ENCODE measurements around the gene AGMO.

Gene AGMO

DNA sequence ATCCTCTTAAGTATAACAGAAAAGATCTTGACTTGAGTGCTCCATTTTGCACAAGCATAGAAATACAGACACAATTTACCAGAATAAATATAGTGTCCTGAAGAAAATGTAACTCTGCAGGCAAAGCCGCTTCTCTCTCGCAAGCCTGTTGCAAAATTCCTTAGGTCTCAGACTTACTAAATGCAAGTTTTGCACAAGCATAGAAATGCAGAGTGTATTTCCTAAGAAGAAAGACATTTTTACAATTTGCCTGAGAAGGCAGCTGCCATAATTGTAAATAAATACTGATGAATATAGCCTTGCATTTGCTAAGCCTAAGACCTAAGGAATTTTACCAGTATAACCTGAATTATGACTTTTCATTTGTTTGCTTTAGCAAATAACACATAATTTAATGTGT is 67.1 kb downstream of the AGMO start:
- no peak for DNase-seq

DNA sequence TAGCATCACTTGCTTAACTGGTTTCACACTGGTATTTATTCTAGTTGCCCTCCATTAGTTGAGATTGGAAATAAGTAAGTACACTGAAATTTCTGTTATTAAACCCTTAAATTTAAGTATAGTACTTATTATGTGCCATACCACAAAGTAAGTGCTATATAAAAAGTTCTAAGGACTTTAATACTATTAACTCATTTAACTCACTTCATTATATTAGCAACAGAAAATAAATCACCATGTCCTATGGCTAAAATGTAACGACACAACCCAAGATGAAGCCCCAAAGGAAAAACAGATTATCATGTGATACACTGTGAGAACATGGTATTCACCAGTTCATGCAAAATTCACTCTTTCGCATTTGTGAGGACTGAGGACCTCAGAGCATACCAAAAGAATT is 70.5 kb downstream of the AGMO start:
- DNase-seq = no peak

DNA sequence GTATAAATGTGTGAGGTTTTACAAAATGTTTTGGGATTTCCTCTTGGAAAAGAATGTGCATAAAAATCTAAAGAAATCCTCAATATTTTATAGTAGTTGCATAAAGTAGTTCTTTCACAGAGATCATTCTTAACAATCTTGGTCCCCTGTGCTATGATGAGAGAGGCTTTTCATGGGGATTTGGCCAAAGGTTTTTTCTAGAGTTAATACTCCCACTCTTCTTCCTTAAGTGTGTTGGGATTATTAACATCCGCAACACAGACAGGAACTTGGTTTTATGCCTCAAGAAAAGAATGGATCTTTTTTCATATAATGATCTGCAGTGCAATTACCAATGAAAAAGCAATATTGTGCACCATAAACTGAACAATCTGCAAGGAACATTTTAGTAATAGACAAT is 71.5 kb downstream of the AGMO start:
- no peak for DNase-seq

GRCh38 chr7:15489861-15490260 is 72.0 kb downstream of the AGMO start:
- no peak for DNase-seq

GRCh38 chr7:15489383-15489782 is 72.4 kb downstream of the AGMO start:
- DNase-seq = no peak

DNA sequence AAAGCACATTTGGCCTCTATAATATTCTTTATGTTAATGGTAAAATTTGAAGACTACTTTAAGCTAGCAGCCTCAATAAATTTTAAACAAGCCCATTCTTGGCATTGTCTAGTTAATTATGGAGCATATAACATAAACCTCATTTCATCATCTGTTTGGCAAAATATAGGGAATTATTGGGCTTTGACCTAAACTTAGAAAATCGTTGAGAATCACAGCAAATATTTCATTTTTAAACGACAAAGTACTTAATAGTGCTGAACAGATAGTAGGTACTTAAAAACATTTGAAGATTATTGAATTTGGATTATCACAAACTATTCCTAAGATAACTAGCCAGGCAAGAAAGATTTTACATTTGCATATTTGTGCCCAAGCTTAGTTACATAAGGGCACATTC is 73.4 kb downstream of the AGMO start:
- DNase-seq = no peak

GRCh38 chr7:15487896-15488295 is 73.9 kb downstream of the AGMO start:
- no peak for DNase-seq

- DNase-seq = no peak
Observed at GRCh38 chr7:15485998-15486397, 75.8 kb downstream of the AGMO start.

DNA sequence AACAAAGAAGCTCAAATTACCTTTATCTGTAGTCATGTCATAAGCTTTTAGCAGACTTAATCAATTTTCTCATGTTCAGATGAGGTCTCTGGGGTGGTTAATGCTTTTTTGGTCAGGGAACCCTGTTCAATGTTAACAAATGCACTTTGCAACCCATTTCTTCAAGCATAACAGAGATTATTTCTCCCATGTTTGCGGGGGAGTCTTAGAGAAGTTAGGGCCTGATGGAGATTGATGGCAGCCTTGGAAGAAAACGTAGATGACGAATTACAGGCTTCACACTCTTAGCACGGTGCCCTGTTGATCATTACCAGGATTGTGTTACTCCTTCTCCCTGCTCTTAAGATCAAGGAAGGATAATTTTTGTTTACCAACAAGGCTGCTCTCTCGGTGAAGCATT is 76.4 kb downstream of the AGMO start:
- DNase-seq = no peak

- DNase-seq = no peak
Observed at GRCh38 chr7:15481132-15481531, 80.7 kb downstream of the AGMO start.

DNA sequence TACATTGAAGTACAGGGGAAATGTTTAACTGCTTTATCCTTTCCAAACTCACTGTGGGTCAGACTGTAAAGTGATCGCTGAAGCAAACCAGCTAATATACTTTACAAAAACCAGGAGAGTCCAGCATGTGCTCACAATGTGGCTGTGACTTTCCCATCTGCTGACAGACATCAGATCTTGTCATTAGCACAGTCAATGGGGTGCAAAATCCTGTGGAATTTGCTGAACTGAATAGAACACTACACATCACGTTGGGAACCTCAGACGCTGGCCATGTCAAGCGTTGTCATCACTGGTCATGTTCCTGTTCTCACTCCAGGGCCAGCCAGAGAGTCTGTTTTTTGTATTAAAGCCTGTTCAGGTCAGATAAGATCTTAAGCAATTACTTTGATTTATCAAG is 83.4 kb downstream of the AGMO start:
- DNase-seq = no peak

GRCh38 chr7:15476531-15476918 is 85.3 kb downstream of the AGMO start:
- no peak for DNase-seq

DNA sequence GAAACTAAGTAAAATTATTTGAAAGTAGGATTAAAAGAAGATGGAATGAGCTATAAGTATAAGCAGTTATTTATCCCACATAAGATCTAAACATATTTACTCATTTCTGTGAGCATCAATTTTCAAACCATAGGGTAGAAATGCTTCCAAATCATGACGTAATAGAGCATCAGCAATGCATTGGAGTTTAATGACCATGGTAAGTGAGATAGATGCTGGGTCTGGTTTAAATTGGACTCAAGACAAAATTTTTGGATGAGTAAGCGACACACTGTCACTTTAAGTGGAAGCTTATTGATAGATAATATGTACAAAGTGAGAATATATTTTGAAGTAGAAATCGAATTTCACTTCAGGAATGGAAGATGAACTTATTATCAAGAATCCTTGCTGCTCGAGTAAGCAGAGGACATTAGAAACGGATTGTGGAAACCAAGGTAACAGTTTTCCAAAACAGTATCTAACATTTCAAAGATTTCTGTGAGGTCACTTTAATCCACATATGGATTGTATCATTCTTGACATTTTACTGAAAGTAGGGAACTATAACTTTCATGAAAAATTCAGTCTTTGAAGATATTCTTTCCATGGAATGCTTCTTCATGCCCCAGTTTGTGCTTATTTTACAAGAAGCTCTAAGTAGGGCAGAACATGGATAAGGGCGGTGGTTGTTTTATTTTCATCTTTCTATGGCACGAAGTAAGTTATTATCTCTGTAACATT is 85.8 kb downstream of the AGMO start:
- no peak for DNase-seq

- DNase-seq = no peak
Observed at GRCh38 chr7:15471669-15471950, 90.2 kb downstream of the AGMO start.

GRCh38 chr7:15470825-15471668 is 90.8 kb downstream of the AGMO start:
- DNase-seq = no peak

DNA sequence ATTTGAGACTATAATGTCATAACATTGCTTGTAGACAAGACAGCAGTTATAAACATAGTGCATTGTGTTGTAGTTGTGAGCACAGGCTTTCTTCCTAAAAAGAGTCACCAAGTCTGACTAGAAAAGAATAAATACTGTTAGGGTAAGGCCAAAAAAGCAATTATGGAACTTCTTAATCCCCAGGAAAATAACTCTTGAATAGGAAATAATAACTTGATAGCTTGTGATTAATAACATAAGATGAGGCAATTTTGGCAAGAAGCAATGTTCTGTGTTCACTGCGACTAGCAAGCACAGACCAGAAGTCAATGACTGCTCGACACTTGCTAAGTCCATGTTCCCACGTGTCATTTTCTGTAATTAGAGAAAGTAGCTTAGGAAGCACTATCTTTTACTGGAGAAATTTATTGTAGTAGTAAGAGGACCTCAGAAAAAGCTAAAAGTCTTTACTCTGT is 97.1 kb downstream of the AGMO start:
- no peak for DNase-seq

- DNase-seq = no peak
Observed at GRCh38 chr7:15463801-15464666, 97.8 kb downstream of the AGMO start.

DNA sequence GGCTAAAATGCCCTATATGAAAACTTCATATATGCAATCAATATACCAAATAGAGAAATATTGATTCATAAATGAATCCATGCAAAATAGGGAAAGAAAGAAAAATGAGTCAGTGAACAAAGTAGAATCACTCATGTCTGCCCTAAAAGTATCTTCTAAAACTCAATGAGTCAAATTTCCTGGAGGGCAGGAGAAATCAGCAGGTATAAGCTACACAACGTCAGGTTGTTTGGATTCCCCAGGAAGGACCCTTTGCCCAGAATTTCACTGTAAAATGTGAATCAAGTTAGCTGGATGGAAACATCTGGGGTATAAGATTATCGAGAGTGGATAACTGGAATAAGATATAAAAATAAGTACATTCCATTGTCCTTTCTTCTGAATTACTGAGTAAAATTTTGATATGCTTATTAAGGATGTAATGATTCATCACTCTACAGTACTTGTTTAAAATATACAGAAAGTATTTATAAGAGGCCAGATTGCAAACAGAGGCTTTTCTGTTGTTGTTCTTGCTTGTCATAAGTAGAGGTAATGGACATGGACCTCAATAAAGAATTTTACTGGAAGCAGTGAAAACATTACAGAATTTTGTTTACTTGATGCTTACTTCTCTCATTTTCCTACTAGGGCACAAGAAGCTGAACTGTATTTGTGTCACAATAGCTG is 99.0 kb downstream of the AGMO start:
- no peak for DNase-seq

- no peak for DNase-seq
Observed at GRCh38 chr7:15461576-15461975, 100.2 kb downstream of the AGMO start.

- no peak for DNase-seq
Observed at GRCh38 chr7:15459018-15459615, 102.7 kb downstream of the AGMO start.

DNA sequence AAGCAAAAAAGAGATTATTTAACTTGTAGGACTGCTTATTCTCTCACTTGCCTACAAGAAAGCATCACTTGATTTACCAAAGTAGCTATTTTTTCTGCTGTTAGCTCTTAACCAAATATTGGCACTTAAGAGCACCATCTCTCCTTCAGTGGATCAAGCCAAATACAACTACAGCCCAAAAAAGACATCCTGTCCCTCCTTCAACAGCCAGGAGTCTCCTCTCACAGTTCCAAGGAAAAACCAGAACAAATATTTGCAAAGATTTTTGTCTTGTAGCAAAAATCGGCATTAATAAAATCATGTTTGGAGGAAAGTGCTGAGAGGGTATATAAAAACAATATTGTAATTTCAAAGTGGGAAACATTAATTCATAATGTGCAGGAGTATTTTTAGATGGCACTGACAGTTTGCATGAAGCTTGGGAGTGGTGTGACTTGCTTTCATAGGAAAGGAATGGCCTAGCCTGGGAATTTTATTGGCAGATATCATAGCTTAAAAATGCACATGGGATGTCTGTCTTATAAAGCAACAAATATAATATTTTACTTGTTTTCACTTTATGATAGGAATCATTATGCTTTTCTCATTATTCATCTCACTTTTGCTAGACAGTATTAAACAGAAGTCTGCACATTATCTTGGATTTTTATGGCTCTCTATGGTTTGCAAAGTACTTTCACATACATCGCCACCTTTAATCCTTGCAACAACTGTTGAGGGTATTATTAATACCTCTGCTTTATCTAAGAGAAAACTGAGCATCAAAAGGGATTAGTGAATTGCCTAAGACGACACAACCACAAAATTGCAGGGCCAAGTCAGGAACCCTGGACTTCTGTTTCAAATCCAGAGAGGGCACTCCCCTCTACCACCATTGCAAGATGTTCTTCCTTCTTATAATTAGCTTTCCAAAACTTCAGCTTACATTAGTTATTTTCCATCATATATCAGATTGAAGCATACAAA is 103.5 kb downstream of the AGMO start:
- DNase-seq = no peak
